GM19467 (cell line): ENCODE data around the gene HEXIM2.
"Not testable (repeated sequence)": the region's sequence is repeated elsewhere in the genome, so short reads cannot be mapped to it uniquely, and the experiment has no call there.

Experiments
- ATAC-seq: cut with Tn5 transposase; IDR thresholded peaks from one replicate; pipeline ENCODE4 v1.9.1; 2021; ENCODE audit warnings: mild to moderate bottlenecking, moderate library complexity; ENCODE audit not compliant: unreplicated experiment

HEXIM2 gene

DNA sequence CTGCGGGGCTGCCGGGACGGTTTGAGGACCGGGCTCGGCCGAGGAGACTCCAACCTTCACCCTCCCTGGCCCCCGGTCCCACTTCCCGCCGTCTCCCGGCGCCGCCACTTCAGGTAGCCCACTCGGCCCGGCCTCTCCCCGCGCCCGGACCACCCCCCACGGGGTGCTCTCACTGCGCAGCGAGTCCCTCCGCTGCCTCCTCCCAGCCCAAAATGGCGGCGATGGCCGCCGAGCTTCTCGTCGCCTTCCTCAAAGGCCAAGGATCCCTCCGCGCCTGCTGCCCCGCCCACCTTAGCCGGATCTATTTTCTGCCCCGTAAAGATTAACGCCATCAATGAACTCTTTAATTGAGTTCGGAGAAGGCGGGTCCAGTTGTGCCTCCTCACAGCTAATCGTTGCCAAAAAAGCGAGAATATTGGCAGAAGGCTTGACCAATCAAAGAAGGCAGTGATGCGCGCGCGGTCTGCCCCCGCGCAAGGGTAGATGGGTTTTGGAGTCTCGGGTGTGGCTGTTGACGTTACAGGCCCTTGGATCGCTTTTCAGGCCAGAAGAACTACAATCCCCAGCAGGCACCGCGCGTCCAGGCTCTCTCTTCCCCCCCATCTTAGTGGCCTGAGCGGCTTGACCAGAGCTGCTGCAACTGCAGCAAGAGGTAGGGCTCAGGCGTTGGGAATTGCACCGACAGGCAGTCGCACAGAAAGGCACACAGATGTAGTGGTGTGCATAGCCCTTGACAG, at the start of gene HEXIM2:
Gene HEXIM2 (plus strand): TSS at position 588 of the 737 bp plus-strand sequence. CDS start 919 bp downstream, outside the sequence.
- ATAC-seq: peak; percentile 78

DNA sequence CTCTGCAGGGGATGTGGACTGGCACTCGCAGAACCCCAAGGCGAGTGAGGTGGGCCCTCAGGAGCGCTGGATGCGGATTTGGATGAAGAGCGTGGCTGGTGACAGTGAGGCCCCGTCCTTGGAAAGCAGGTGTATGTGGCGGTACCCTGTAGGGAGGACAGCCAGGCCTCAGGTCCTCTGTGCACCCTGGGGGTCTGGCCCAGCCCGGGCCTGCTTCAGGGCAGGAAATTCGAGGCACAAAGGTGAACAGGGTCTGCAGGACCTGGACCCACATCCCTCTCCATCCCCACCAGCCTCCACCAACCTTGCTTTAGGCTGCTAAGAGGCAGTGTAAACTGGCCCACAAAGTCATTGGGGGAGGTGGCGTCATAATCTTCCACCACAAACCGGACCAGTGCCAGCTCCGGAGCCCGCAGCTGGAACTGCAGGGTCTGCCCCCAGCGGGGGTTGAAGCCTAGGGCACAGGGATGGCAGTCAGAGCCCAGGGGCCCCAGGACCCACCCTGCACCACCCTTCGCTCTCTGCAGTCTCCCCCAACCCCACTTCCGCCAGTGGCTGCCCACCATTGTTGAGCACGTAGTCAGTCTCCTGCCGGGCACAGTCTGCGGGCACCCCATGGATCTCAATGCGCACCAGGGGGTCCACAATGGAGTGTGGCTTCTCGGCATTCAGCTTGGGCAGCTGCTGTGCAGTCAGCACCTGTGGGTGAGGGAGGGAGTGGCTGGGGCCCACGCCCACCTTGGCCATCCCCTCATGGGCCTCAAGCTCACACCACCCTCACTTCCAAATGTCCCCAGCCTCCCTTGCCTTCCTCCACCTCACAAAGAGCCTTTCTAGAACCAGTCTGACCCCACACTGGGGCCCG, 48.9 kb upstream of the HEXIM2 start:
- no peak for ATAC-seq

- ATAC-seq: no peak
These were observed 48.3 kb upstream of the HEXIM2 start for GRCh38 chr17:45113424-45113754.

DNA sequence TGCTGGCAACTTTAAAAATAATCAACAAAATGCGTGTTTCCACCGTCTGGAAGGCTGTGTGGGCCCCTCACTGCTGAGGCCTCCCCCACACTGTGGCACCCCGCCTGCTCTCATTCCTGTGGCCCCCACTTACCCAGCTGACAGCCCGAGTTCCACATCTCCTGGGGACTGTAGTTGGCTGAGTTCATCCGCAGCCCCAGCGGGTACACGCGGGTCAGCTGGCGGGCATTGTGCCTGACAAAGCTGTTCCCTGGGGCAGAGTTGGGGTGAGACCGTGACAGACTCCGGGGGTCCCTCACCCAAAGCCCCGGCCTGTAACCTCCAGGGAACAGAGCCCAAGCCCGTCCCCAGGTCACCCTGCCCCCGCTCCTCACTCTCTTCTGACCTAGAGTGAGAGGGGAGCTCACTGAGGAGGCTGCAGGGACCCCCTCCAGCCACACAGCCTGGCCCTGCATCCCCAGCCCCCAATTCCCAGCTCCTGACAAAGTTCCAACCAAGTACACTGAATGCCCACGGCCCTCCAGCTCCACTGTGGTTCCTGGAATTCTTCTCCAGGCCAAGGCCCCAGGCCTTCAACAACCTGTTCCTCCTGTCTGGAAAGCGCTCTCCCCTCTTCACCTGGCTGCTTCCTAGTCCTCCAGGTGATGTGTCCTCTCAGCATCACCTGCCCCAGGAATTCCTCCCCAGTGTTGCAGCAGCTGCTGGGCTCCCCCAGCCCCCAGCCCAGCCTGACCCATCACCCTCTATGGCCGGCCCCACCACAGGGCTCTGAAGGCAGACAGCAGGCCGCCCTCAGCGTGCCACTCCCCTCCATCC, 47.4 kb upstream of the HEXIM2 start:
- no peak for ATAC-seq

GRCh38 chr17:45115015-45115625, 46.6 kb upstream of the HEXIM2 start:
- ATAC-seq: no peak

GRCh38 chr17:45115871-45116270, 45.8 kb upstream of the HEXIM2 start:
- no peak for ATAC-seq

DNA sequence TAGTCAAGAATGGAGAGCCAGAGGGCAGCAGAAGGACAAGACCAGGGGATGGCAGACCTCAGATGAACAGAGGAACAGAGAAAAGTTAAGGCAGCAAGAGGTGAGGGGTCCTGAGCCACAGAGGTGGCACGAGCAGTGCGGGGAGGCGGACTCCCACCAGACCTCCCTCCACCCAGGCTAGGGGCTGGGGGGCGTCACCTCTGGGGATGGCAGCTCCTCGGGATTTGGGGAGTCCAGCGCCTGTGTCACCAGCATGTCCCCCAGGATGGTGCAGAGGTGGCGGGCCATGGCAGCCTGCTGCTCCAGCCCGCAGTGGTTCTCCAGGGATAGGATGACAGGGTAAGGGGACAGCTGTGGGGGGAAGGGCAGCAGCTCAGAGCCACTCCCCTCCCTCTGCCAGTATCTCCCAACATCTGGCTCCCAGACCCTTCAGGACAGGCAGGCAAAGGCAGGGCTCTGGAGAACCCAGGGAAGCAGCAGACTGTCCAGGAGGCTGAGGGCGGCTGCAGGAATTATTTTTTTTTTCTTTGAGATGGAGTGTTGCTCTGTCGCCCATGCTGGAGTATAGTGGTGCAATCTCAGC, 45.1 kb upstream of the HEXIM2 start:
- ATAC-seq: no peak

DNA sequence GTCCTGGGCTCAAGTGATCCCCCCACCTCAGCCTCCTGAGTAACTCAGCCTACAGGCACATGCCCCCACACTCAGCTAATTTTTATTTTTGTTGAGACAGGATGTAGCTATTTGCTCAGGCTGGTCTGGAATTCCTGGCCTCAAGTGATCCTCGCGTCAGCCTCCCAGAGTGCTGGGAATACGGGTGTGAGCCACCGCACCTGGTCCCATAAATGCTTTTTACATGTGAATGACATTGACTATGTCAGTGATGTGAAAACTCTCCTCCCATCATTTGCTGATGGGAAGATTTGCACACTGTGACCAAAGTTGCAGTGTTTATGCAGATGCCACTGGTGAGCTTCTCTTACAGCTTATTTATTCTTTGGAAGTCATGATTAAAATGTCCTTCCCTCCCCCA, 44.3 kb upstream of the HEXIM2 start:
- no peak for ATAC-seq

DNA sequence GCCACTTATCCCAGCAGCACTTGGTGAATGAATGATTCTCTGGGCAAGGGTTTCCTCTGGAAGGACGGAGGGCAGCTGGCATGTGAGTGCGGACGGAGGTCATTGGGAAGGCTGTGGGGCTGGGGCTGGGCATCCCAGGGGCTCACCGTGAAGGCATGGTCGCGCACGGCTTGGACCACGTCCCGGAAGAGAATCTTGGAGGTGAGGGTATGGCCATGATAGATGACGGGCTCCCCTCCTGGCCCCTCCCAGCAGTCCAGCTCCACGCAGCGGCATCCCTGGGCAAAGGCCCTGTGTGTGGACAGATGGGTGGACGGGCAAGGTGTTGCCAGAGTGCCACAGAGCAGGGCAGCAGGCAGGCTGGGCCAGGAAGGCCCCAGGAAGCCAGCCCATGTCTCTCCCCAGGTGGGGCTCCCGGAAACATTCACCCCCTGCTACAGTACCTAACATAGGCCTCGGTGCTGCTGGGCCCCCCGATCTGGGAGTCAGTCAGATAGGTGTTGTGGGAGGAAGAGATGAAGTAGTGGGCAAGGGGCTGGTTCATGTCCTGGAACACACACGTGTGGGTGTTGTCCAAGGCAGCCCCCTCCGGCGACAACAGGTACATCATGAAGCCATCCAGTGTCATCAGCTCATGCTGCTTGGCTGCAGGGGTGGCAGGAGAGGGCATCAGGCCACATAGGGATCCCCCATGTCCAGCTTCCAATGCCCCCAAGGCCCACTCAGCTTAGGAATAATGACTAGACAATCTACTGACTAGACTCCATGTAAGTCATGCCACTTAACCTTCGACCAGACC, 43.6 kb upstream of the HEXIM2 start:
- ATAC-seq: no peak

DNA sequence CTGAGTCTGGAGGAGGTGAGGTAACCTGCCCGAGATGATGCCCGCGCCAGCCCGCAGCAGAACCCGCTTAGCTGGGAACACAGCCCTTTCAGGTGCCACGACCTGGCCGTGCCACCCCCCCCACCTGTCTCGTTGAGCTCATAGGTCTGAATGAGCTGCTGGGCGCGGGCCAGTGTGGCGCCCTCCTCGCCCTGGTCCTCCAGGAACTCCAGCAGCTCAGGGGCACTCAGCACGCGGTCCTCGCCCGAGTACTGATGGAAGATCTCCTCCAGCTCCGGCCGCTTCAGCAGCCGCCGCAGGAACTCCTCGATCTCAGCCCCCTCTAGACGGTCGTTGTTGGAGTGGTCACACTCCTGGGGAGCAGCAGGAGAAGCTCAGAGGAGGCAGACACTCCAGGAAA, 43.0 kb upstream of the HEXIM2 start:
- ATAC-seq: no peak

DNA sequence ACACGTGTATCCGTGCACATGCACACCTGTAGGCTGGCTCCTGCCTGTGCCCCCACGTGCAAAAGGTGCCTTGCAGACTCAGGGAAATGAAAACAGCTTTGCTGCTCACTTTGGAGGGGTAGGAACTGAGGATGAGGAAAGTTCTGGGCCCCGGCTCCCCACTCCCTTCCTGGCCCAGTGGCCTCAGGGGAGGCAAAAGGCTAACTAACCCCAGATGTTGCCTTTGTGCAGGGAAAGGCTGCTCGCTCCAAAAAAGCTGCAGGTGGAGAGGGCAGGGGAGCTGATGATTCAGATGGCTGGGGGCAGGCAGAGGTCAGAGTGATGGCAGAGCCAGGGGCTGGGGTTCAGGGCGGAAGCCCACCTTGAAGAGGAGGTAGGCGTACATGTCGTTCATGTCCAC, 41.7 kb upstream of the HEXIM2 start:
- no peak for ATAC-seq

DNA sequence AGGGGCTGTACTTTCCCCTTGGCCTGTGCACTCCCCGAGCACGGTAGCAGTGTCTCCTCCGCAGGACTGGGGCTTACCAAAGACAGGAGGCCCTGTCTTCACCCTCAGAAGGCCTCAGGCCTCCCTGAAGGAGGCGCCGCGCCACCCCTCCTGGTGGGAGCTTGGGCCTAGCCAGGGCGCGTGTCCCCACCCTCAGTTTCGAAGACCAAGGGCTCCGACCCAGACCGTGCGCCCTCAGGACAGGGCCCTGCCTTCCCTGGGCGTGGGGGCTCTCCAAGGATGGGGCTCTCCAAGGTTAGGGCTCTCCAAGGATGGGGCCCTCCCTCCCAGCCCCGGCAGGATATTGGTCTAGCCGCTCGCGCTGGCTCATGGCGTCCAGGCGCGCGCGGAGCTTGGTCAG, 41.1 kb upstream of the HEXIM2 start:
- no peak for ATAC-seq

DNA sequence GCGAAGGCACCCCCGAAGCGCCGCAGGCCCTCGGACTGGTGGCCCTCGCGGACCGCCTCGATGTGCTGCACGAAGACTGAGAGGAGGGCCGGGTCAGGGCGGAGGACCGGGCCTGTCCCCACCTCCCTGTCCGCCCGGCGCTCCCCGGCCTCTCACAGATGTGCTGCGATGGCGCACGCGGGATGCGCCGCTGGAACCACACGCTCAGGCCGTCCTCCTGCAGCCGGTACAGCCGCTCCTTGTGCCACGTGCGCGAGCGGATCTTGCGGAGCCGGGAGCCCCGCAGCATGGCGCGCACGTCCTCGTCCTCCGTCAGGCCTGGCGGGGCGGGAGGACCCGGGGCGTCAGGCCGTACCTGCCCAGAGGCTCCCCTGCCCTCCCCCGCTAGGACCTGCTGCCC, 40.6 kb upstream of the HEXIM2 start:
- no peak for ATAC-seq

- ATAC-seq: no peak
These were observed 38.5 kb upstream of the HEXIM2 start for GRCh38 chr17:45123076-45123770.

GRCh38 chr17:45123930-45124796, 37.5 kb upstream of the HEXIM2 start:
- ATAC-seq: no peak

GRCh38 chr17:45124797-45125122, 36.9 kb upstream of the HEXIM2 start:
- ATAC-seq: not testable (repeated sequence)

DNA sequence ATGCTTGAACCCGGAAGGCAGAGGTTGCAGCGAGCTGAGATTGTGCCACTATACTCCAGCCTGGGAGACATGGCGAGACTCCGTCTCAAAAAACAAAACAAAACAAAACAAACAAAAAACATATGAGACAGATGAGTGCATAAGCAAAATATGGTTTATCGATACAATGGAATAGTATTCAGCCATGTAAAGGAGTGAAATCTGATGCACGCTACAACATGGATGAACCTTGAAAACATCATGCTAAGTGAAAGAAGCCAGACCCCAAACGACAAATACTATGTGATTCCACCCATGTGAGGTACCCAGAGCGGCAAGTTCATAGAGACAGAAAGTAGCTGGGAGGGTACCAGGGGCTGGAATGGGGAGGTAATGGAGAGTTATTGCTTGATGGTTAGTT, 36.2 kb upstream of the HEXIM2 start:
- no peak for ATAC-seq

DNA sequence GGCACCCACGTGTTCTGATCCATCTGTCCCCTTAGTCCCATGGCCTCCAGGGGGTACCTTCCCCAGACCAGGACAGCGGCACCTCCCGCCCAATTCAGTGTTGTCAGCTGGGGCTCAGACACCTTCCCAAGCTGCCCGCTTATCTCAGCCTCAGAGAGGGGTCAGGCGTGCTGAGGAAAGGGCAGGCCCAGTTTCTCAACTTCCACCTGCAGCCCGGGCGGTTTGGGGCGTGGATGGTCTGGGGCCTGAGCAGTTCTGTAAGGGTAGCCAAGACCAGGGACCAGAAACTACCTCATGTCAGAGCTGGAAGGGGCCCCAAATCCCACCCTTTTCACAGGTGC, 34.5 kb upstream of the HEXIM2 start:
- ATAC-seq: no peak
